Astrocyte of the cerebellum (primary cell): Measurements from ENCODE around the gene SMG7.

Source experiments
- DNase-seq: peaks from one replicate; pipeline ENCODE4 v3.0.0-alpha.2; 2011; ENCODE audit warnings: low read depth
- H3K4me3 ChIP-seq: 2 replicates; pipeline ENCODE4 v1.5.1; 2011; ENCODE audit warnings: mild to moderate bottlenecking, low read depth, low read length, moderate library complexity
- in situ Hi-C: cut with HindIII; loops from 2 replicates; pipeline ENCODE4 v1.10.0; 2017; ENCODE audit warnings: low sequenced_read_pairs
- TF ChIP-seq, protein P1 (sequence below): IDR thresholded peaks from 2 replicates; pipeline ENCODE4 v1.5.1; 2012; ENCODE audit warnings: low read length, low read depth, moderate library complexity, mild to moderate bottlenecking; ENCODE audit errors: missing control alignments

Gene SMG7

DNA sequence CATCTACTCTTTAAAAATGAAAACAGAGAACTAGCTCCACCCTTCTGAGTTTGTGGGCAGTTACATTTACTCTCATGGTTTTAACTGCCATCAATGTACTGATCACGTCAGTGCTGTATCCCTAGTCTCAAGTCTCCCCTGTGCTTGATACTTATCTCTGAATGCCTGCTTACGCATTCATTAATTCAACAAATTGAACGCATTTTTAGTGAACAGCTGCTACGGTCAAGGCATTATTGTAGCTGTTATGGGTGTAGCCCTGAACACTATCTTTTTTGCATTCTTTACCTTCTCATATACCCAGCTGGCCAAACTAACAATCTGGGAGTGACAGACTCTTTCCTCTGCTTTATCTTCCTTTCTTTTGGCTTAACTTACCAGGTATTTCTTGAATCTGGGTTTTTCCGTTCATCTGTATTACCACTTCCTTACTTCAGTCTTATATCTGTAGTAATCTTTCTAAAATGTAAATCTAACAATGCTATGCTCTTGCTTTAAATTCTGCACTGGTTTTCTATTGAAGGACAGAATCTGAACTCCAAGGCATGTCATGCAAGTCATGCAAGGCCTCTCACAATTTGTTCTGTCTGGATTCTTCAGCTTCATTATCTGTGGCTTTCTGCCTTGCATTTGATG lies 33.3 kb downstream of the SMG7 start:
- H3K4me3 ChIP-seq, result no peak overlapping the region
- TF ChIP-seq, protein P1, sequence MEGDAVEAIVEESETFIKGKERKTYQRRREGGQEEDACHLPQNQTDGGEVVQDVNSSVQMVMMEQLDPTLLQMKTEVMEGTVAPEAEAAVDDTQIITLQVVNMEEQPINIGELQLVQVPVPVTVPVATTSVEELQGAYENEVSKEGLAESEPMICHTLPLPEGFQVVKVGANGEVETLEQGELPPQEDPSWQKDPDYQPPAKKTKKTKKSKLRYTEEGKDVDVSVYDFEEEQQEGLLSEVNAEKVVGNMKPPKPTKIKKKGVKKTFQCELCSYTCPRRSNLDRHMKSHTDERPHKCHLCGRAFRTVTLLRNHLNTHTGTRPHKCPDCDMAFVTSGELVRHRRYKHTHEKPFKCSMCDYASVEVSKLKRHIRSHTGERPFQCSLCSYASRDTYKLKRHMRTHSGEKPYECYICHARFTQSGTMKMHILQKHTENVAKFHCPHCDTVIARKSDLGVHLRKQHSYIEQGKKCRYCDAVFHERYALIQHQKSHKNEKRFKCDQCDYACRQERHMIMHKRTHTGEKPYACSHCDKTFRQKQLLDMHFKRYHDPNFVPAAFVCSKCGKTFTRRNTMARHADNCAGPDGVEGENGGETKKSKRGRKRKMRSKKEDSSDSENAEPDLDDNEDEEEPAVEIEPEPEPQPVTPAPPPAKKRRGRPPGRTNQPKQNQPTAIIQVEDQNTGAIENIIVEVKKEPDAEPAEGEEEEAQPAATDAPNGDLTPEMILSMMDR, result no peak
- DNase-seq, result no peak
- in situ Hi-C loops, result no loop called here

DNA sequence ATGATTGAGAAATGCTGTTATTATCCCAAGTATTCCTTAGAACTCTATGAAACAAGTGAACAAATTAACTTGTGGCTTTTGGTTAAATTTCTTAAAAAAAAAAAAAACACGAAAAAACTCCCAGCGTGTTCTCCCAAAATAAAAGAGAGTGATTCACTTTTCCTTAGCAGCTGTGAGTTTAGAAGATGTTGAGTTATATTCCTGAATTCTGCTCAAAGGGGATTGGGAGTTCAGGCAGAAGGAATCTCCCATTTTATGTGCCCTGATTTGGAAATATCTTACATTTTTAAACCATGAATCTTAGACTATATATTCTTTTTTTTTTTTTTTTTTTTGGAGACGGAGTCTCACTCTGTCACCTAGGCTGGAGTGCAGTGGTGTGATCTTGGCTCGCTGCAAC lies 34.3 kb downstream of the SMG7 start:
- in situ Hi-C loops, result no loop called here
- DNase-seq, result no peak
- TF ChIP-seq, protein P1, result no peak
- H3K4me3 ChIP-seq, result no peak overlapping the region

DNA sequence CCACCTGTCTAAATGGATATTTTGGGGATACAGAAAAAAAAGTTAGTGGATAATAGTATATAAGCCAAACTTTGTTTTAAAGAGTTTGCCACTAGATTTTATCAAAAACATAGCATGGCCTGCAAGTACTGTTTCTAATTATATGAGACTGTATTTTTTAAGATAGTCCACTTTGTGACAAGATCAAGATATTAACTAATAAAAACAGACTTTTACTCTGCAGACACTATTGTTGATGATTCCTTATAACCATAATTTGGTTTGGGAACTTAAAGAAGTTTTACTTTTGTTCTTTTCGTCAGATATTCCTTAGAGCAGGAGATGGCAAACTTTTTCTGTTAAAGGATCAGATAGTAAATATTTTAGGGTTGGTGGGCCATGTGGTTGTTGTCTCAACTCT lies 36.4 kb downstream of the SMG7 start:
- TF ChIP-seq, protein P1, result no peak
- no peak for DNase-seq
- in situ Hi-C loops, result no loop called here
- H3K4me3 ChIP-seq, result no peak overlapping the region

DNA sequence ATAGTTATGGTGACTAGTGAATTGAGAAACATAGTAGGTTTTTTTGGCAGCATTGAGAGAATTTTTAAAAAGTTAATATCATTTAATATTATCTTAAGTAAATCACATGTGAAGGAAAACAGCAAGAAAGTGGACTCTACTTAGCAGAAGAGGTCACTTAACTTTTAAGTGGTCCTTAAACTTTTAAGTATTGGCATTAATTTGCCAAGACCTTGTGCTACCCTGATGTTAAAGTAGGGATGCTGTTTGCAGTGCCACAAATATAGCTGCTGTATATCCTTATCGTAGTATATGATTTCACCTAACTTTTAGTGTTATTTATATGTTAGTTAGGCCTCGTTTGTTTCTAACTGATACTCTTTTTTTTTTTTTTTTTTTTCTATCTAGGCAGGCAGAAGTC lies 40.2 kb downstream of the SMG7 start:
- H3K4me3 ChIP-seq, result no peak overlapping the region
- in situ Hi-C loops, result no loop called here
- DNase-seq, result no peak
- TF ChIP-seq, protein P1, result no peak

DNA sequence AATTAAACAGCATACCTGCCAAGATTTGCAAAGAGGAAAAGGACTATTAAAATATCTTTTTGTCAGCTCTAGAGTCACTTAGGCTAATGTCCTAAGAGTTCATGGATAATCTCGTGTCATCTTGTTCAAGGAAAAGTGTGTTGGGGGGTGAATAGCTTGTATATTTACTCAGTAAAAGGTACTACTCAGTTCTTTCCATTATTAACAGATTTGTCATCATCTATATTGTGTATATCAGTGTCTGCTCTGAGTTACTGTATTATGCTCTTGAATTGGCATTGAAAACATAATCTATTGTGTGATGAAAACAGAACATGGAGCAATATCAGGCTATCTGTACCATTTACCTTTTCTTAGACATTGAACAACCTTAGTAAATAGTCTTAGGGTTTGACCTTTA lies 41.9 kb downstream of the SMG7 start:
- DNase-seq, result no peak
- TF ChIP-seq, protein P1, result no peak
- in situ Hi-C loops, result no loop called here
- H3K4me3 ChIP-seq, result no peak overlapping the region

DNA sequence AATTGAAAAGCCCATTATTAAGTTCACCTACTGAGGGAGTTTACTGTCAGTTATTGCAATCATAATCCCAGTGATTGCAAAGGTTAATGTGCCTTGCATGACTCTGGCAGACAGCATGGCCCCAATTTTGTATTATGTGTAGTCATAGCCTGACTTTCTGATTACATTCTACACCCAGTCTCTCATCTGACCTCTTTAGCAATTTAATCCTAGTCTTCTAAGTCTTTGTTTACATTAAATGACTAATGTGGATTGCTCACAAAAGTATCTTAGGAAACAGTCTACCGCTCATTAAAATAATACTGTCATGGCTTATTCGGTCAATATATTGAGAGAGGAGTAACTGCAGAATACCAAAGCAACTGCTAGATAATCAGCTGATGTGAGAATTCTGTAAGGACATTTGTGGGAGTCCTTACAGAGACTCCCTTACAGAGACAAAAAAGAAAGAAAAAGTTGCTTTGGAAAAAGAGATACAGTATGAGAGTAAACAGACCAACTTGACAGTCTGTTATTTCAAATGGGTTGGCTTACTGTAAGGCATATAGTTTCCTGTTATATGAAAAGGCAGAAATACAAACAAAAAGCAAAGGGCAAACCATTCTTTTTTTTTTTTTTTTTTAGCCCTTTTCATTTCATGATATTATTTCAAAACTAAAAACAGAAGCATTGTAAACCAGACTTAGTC lies 42.8 kb downstream of the SMG7 start:
- in situ Hi-C loops, result no loop called here
- TF ChIP-seq, protein P1, result no peak
- H3K4me3 ChIP-seq, result no peak overlapping the region
- DNase-seq, result peak; percentile 5

DNA sequence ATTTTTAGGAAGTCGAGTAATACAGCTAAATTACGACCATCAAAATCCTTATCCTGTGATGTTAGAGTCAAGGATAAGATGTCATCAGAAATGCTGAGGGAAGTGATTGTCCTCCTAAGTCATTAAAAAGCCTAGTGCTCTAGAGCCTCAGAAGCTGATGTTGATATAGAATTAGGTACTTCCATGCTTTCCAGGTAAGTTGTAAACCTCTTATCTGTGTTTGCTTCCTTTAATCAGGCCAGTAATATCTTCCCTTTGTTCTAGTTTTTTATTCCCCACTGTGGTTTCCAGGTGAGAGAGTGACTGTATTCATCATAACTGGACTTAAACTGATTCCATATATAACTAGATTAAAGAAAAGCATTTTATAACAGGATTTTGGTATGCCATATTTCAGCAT lies 44.4 kb downstream of the SMG7 start:
- DNase-seq, result no peak
- in situ Hi-C loops, result no loop called here
- TF ChIP-seq, protein P1, result no peak
- H3K4me3 ChIP-seq, result no peak overlapping the region
